GF-D8 (cell line): ENCODE data around the gene ARHGAP42.

Experiments
- DNase-seq: peaks from one replicate; lab custom pipeline; 2025; lab: John Stamatoyannopoulos, UW

Gene ARHGAP42

GRCh38 chr11:100918551-100919500 lies 231.7 kb downstream of the ARHGAP42 start:
- no peak for DNase-seq

- DNase-seq, result no peak
Measured at GRCh38 chr11:100920593-100920992, 233.5 kb downstream of the ARHGAP42 start.

GRCh38 chr11:100922121-100922520 lies 235.0 kb downstream of the ARHGAP42 start:
- no peak for DNase-seq

- DNase-seq, result no peak
Measured at GRCh38 chr11:100923555-100923954, 236.5 kb downstream of the ARHGAP42 start.

- DNase-seq, result no peak
Measured at GRCh38 chr11:100925935-100926334, 238.8 kb downstream of the ARHGAP42 start.

GRCh38 chr11:100927579-100927978 lies 240.5 kb downstream of the ARHGAP42 start:
- DNase-seq, result no peak

- DNase-seq, result no peak
Measured at GRCh38 chr11:100928426-100928825, 241.3 kb downstream of the ARHGAP42 start.

- DNase-seq, result no peak
Measured at GRCh38 chr11:100929377-100929776, 242.3 kb downstream of the ARHGAP42 start.

- DNase-seq, result no peak
Measured at GRCh38 chr11:100930185-100930778, 243.2 kb downstream of the ARHGAP42 start.

- DNase-seq, result peak; percentile 3
Measured at GRCh38 chr11:100932474-100933100, 245.5 kb downstream of the ARHGAP42 start.

- no peak for DNase-seq
Measured at GRCh38 chr11:100936781-100937180, 249.7 kb downstream of the ARHGAP42 start.

GRCh38 chr11:100939571-100939970 lies 252.5 kb downstream of the ARHGAP42 start:
- no peak for DNase-seq

GRCh38 chr11:100940111-100940510 lies 253.0 kb downstream of the ARHGAP42 start:
- DNase-seq, result no peak

GRCh38 chr11:100941033-100941432 lies 253.9 kb downstream of the ARHGAP42 start:
- DNase-seq, result no peak

- no peak for DNase-seq
Measured at GRCh38 chr11:100942016-100942415, 254.9 kb downstream of the ARHGAP42 start.

GRCh38 chr11:100948936-100949335 lies 261.8 kb downstream of the ARHGAP42 start:
- DNase-seq, result no peak

- DNase-seq, result no peak
Measured at GRCh38 chr11:100949443-100949842, 262.4 kb downstream of the ARHGAP42 start.

- no peak for DNase-seq
Measured at GRCh38 chr11:100955318-100955717, 268.2 kb downstream of the ARHGAP42 start.

- DNase-seq, result no peak
Measured at GRCh38 chr11:100956351-100956750, 269.3 kb downstream of the ARHGAP42 start.

- DNase-seq, result no peak
Measured at GRCh38 chr11:100957499-100957898, 270.4 kb downstream of the ARHGAP42 start.

- no peak for DNase-seq
Measured at GRCh38 chr11:100961633-100962032, 274.5 kb downstream of the ARHGAP42 start.

- DNase-seq, result no peak
Measured at GRCh38 chr11:100963375-100963774, 276.3 kb downstream of the ARHGAP42 start.

GRCh38 chr11:100964435-100964834 lies 277.3 kb downstream of the ARHGAP42 start:
- DNase-seq, result no peak
